HG02852 (cell line): ENCODE data around the gene KLRC1.
"Not testable (repeated sequence)": the region's sequence is repeated elsewhere in the genome, so short reads cannot be mapped to it uniquely, and the experiment has no call there.

Source experiments
- ATAC-seq: cut with Tn5 transposase; IDR thresholded peaks from one replicate; pipeline ENCODE4 v1.9.1; 2021; ENCODE audit warnings: mild to moderate bottlenecking, moderate library complexity; ENCODE audit not compliant: unreplicated experiment

The KLRC1 gene

DNA sequence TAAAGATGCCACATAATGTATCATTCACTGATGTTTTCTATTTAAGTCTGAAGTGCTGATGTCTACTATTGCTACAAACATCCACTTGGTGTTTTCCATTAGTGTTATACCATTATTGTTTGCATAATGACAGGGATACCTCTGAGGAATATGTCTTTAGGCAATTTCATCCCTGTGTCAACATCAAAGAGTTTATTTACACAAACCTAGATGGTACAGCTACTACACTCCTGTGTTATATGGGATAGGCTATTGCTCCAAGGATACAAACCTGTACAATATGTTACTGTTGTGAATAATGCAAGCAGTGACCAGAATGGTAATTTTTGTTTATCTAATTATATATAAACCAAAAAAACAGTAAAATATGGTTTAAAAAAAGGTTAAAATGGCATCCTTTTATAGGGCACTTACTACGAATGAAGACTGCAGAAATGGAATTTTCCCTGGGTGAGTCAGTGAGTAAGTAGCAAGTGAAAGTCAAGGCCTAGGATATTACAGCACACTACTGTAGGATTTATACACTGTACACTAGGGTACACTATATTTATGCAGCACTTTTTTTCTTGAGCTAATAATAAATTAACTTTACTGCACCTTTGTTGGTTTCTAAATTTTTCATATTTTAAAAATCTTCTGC, 28.8 kb downstream of the KLRC1 start:
- ATAC-seq = not testable (repeated sequence)

DNA sequence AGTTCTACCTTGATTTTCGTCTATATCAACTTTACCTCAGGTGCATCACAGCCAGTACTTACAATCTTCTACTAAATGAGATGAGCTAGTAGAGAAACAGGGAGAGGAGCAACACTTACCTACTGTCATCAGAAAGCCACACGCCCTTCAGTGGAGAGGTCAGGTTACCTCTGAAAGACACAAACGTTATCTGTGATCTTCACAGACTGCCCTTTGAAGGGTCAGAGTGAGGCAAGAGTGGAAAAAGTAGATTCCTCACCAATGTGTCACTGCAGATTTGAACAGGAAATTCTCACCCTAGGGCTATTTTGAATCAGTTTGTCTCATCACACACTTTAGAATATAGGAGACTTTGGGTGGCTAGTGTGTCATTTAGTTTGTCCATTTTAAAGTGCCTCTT, 31.0 kb downstream of the KLRC1 start:
- ATAC-seq = not testable (repeated sequence)

DNA sequence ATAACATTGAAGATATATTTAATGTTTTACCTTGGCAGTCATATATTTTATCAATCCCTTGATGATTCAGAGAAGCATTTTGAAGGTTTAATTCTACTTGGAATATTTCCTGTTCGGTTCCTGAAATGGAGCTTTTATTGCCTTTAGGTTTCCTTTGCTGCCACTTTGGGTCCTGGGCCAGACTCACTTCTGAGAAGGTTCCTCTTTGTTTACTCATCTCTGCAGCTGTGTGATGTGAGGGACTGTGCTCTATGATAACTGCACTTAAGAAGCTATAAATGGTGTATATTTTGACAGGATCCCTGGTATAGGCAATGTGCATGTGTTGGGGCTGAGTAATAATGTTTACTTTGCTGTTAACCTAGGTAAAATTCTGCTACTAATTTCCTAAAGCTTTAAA, 32.8 kb downstream of the KLRC1 start, which contains the start of gene KLRC3:
Gene KLRC3 (minus strand): TSS at position 262 of the 400 bp plus-strand sequence. CDS start 45 bp downstream, at position 217.
- not testable (repeated sequence) for ATAC-seq

DNA sequence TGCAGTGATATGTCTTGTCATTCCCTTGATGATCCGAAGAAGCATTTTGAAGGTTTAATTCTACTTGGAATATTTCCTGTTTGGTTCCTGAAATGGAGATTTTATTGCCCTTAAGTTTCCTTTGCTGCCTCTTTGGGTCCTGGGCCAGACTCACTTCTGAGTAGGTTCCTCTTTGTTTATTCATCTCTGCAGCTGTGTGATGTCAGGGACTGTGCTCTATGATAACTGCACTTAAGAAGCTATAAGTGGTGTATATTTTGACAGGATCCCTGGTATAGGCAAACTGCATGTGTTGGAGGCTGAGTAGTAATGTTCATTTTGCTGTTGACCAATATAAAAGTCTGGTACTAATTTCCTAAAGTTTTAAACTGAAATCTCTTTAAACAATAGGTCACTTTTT, 43.8 kb downstream of the KLRC1 start, which contains the start of gene KLRC4:
Gene KLRC4 (minus strand): TSS at position 366 of the 400 bp plus-strand sequence. CDS start 182 bp downstream, at position 184.
- ATAC-seq = no peak

DNA sequence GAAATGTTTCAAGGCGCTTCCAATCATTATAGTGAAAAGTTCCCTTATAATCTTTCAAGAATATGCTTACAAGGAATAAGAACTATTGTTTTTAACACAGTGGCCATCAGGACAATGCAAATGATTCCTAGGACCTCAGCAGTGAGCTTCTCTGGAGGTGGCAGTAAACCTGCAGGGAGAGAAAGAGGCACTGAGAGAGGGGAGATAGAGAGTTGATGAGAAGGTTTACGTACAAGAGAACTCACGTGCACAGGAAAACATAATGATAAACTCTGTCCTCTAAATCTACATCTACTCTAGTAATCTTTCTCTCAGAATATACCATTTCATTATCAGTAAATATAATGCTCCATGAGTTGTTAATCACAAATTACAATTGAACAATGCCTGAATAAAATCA, 44.3 kb downstream of the KLRC1 start:
- ATAC-seq = no peak

DNA sequence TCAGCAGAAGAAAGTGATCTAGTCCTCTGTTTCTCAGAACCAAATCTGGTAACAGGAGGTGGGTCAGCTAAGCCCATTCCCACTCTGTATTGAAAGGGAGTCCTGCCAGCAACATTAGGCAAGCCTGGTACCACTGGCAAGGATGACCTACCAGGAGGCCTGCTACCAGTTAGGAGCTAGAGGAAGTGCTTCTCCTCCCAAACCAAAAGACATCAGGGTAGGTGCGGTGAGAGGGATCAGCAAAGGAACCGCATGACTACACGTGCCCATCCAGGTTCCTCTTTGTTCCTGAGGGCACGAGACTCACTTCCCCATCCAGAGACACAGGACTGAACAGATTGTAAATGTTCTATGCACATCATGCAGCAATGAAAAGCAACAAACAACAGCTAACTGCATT, 46.5 kb downstream of the KLRC1 start:
- ATAC-seq = no peak

DNA sequence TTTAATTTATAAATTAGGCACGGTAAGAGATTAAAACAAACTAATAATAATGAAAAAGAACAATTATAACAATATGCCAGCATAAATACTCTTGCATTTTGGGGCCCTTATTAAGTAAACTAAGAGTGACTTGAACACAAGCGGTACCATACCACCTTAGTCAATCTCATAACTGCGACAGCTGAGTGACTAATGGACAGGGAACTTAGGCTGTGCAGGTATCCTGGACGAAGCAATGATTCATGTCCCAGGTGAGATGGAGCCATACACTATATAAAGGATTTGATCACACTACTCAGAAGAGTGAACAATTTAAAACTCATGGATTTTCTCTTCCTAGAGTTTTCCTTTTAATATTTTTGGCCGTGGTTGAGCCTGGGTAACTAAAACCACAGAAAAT, 47.9 kb downstream of the KLRC1 start:
- ATAC-seq = no peak

DNA sequence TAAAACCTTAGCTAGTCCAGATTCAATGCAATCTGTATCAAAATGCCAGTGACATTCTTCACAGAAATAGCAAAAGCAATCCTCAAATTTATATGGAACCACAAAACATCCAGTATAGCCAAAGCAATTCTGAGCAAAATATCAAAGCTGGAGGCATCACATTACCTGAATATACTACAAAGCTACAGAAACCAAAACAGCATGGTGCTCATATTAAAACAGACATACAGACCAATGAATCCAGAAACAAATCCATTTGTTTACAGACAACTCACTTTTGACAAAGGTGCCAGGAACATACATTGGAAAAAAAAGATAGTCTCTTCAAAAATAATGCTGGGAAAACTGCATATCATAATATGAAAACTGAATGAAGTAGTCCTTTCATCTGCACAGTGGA, 48.4 kb downstream of the KLRC1 start:
- ATAC-seq = no peak

DNA sequence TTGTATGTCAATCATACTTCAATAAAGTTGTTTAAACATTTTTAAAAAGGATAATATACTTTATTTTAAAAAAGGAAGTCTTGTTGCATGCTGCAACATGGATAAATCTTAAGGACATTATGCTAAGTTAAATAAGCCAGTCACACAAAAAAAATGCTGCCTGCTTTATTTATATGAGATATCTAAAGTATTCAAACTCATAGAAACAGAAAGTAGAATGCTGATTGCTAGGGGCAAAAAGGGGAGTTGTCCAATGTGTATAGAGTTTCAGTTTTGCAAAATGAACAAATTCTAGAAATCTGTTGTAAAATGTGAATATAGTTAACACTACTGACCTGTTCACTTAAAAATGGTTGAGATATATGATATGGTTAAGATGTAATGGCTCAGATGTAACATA, 52.3 kb downstream of the KLRC1 start:
- no peak for ATAC-seq

DNA sequence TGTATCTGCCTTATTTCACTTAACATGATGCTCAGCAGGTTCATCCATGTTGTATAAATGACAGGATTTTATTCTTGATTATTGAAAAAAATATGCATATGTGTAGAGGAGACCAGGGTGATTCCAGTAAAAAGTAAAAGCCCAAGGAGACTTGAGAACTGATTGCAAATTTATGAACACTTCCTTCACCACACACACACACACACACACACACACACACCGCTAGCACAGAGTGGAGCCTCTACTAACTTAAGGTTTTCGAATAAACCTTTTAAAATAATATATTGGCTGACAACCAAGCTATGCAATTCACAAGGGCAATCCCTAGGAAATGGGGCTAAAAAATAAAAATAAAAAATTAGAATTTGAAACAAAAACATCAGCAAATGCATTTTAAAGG, 55.0 kb downstream of the KLRC1 start:
- no peak for ATAC-seq

DNA sequence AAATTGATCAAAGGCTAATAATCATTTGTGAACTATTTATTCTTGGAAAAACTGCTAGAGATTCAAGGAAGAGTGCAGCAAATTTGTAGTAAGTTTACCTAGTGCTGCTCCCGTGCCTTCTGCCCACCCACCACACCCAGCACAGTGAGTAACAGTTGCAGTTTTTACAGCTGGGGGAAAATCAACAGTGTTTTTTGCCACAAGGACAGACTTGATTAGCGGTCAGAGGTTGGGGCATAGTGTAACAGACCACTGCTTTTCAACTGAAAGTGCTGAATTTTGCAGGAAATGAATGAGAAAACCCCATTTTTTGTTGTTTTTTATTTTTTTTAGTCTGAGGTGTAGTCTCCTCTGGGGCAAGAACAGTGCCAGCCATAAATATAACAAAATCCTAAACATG, 55.9 kb downstream of the KLRC1 start:
- ATAC-seq = no peak

DNA sequence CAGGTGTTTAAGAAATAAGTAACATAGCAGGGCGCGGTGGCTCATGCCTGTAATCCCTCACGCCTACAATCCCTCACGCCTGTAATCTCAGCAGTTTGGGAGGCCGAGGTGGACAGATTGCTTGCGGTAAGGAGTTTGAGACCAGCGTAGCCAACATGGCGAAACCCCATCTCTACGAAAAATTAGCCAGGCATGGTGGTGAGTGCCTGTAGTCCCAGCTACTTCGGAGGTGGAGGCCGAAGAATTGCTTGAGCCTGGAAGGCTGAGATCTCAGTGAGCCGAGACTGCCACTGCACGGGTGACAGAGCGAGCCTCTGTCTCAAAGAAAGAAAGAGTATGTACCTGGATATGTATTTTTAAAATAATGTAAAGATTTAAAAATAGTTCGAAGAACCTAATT, 57.0 kb downstream of the KLRC1 start:
- ATAC-seq = not testable (repeated sequence)
